CD4-positive, alpha-beta T cell treated with Interleukin-6 for 4 hours (primary cell): ENCODE measurements around the gene C12orf76.

Experiments
- DNase-seq: peaks from one replicate; pipeline ENCODE4 v3.0.0-alpha.2; 2020; ENCODE audit warnings: mixed read lengths

The C12orf76 gene

GRCh38 chr12:109994401-109995175 is 53.7 kb downstream of the C12orf76 start:
- peak; percentile 29 for DNase-seq

GRCh38 chr12:109993091-109993490 is 55.2 kb downstream of the C12orf76 start:
- DNase-seq: no peak

GRCh38 chr12:109991586-109991985 is 56.7 kb downstream of the C12orf76 start:
- no peak for DNase-seq
